ENCODE results near the gene DCT.

The DCT gene

GRCh38 chr13:94444826-94445225 is 34.7 kb downstream of the DCT start:
- no peak for DNase-seq

GRCh38 chr13:94435604-94436226 is 43.8 kb downstream of the DCT start:
- DNase-seq, result no peak

GRCh38 chr13:94433055-94433961 is 46.2 kb downstream of the DCT start:
- DNase-seq, result peak in 1 of 2 donors; percentile 25

- no peak for DNase-seq
These were observed 47.5 kb downstream of the DCT start for GRCh38 chr13:94431987-94432386.

- DNase-seq, result no peak
These were observed 47.9 kb downstream of the DCT start for GRCh38 chr13:94431574-94431973.

GRCh38 chr13:94427313-94427953 is 52.0 kb downstream of the DCT start:
- DNase-seq, result no peak

- no peak for DNase-seq
These were observed 59.6 kb downstream of the DCT start for GRCh38 chr13:94419925-94420305.

GRCh38 chr13:94419304-94419924 is 60.1 kb downstream of the DCT start:
- DNase-seq, result peak; percentile 22 to 47

- no peak for DNase-seq
These were observed 62.2 kb downstream of the DCT start for GRCh38 chr13:94417294-94417693.

- no peak for DNase-seq
These were observed 62.9 kb downstream of the DCT start for GRCh38 chr13:94416454-94417080.

GRCh38 chr13:94415500-94416237 is 63.8 kb downstream of the DCT start:
- no peak for DNase-seq

GRCh38 chr13:94414708-94415107 is 64.8 kb downstream of the DCT start:
- DNase-seq, result no peak

- DNase-seq, result no peak
These were observed 65.3 kb downstream of the DCT start for GRCh38 chr13:94414141-94414540.

- no peak for DNase-seq
These were observed 65.9 kb downstream of the DCT start for GRCh38 chr13:94413598-94413944.

- no peak for DNase-seq
These were observed 66.4 kb downstream of the DCT start for GRCh38 chr13:94412870-94413597.

- peak in 1 of 2 donors; percentile 9 for DNase-seq
These were observed 67.7 kb downstream of the DCT start for GRCh38 chr13:94411747-94412146.

- DNase-seq, result no peak
These were observed 71.0 kb downstream of the DCT start for GRCh38 chr13:94408314-94409036.

- no peak for DNase-seq
These were observed 78.6 kb downstream of the DCT start for GRCh38 chr13:94400874-94401273.

GRCh38 chr13:94399812-94400211 is 79.7 kb downstream of the DCT start:
- DNase-seq, result no peak

- no peak for DNase-seq
These were observed 83.6 kb downstream of the DCT start for GRCh38 chr13:94395860-94396259.

- DNase-seq, result no peak
These were observed 84.8 kb downstream of the DCT start for GRCh38 chr13:94394723-94395122.

Data from stimulated activated CD4-positive, alpha-beta T cell treated with anti-CD3 and anti-CD28 coated beads, Interleukin-2, amount 100 ng/mL, for 24 hours (primary cell).